Right atrium auricular region (tissue), 2 donors: ENCODE data around the gene ERC2. TPM values are rescaled to one million over a fixed set of nuclear protein-coding genes. Genes with fewer than 3 reads are reported as not detected.

Experiments used
- DNase-seq: peaks from one replicate; pipeline ENCODE4 v3.0.0-alpha.2; 2019; ENCODE audit warnings: low spot score
- H3K27ac ChIP-seq, 2 donors: fragments of 200-600 bp; sonication (generic); 1 replicate in 1 of 2; 2 replicates in 1 of 2; pipeline ENCODE4 v1.5.1; 2016 to 2019
- H3K27me3 ChIP-seq, 2 donors: fragments of 200-600 bp; sonication (generic); one replicate each; pipeline versions ENCODE4 v1.5.1 to v1.6.0; 2017 to 2019
- H3K36me3 ChIP-seq: fragments of 200-600 bp; sonication (generic); one replicate; pipeline ENCODE4 v1.5.1; 2016
- H3K4me1 ChIP-seq, 2 donors: fragments of 200-600 bp; sonication (generic); one replicate each; pipeline versions ENCODE4 v1.5.1 to v1.6.0; 2017 to 2019
- H3K4me3 ChIP-seq, 2 donors: fragments of 200-600 bp; sonication (generic); 1 replicate in 1 of 2; 2 replicates in 1 of 2; pipeline ENCODE4 v1.5.1; 2017 to 2019; ENCODE audit warnings: mild to moderate bottlenecking in 1 of 2, moderate library complexity in 1 of 2
- H3K9me3 ChIP-seq, 2 donors: fragments of 200-600 bp; sonication (generic); one replicate each; pipeline ENCODE4 v1.5.1; 2019
- CTCF ChIP-seq, 2 donors: fragments of 200-600 bp; sonication (generic); IDR thresholded peaks; one replicate each; pipeline ENCODE4 v1.5.1; 2019; ENCODE audit warnings: antibody characterized with exemption in 2 of 2
- total RNA-seq, 2 donors: library from RNA; depleted of rRNA; stranded (reverse); fragments of >200 nt; gene quantifications; one replicate each; pipeline ENCODE4 v1.1.0, GENCODE V29; 2016

The ERC2 gene
- total RNA-seq, 2 donors from 2014 or later = 2.9 to 4.0 TPM

GRCh38 chr3:55792742-55793141 is 675.5 kb downstream of the ERC2 start:
- Histone ChIP-seq H3K36me3 (no peaks in the 10 kb centered on the region), H3K4me3 (no peak overlapping the region), H3K27ac (no peak overlapping the region), H3K27me3 (no peaks in the 10 kb centered on the region), H3K4me1 (no peaks in the 10 kb centered on the region), H3K9me3 (no peaks in the 10 kb centered on the region)
- no peak for TF ChIP-seq CTCF (IDR thresholded peaks at IDR 0.05)
- no peak for DNase-seq

GRCh38 chr3:55792009-55792408 is 676.3 kb downstream of the ERC2 start:
- Histone ChIP-seq H3K27me3 (no peaks in the 10 kb centered on the region), H3K9me3 (no peaks in the 10 kb centered on the region), H3K36me3 (no peaks in the 10 kb centered on the region), H3K27ac (no peak overlapping the region), H3K4me1 (no peaks in the 10 kb centered on the region), H3K4me3 (no peak overlapping the region)
- no peak for TF ChIP-seq CTCF (IDR thresholded peaks at IDR 0.05)
- DNase-seq = no peak

GRCh38 chr3:55790596-55791350 is 677.5 kb downstream of the ERC2 start:
- no peaks in the 10 kb centered on the region for H3K4me1 ChIP-seq
- DNase-seq = no peak
- no peak for TF ChIP-seq CTCF (IDR thresholded peaks at IDR 0.05)

GRCh38 chr3:55789516-55789915 is 678.8 kb downstream of the ERC2 start:
- no peaks in the 10 kb centered on the region for H3K4me1 ChIP-seq
- no peak for TF ChIP-seq CTCF (IDR thresholded peaks at IDR 0.05)
- no peaks in the 10 kb centered on the region for H3K36me3 ChIP-seq
- no peaks in the 10 kb centered on the region for H3K9me3 ChIP-seq
- no peak overlapping the region for H3K4me3 ChIP-seq
- H3K27ac ChIP-seq = no peak overlapping the region
- no peaks in the 10 kb centered on the region for H3K27me3 ChIP-seq
- no peak for DNase-seq

More at GRCh38 chr3:55790596-55791350, 677.5 kb downstream of the ERC2 start:
- Histone ChIP-seq H3K27ac (no peak overlapping the region), H3K36me3 (no peaks in the 10 kb centered on the region), H3K9me3 (no peaks in the 10 kb centered on the region), H3K4me3 (no peak overlapping the region), H3K27me3 (no peaks in the 10 kb centered on the region)

GRCh38 chr3:55782807-55783206 is 685.5 kb downstream of the ERC2 start:
- no peak for TF ChIP-seq CTCF (IDR thresholded peaks at IDR 0.05)
- no peaks in the 10 kb centered on the region for H3K36me3 ChIP-seq
- no peaks in the 10 kb centered on the region for H3K9me3 ChIP-seq
- H3K27me3 ChIP-seq = no peaks in the 10 kb centered on the region
- no peaks in the 10 kb centered on the region for H3K4me1 ChIP-seq
- no peak overlapping the region for H3K4me3 ChIP-seq
- H3K27ac ChIP-seq = no peak overlapping the region
- DNase-seq = no peak

GRCh38 chr3:55782351-55782750 is 685.9 kb downstream of the ERC2 start:
- no peak overlapping the region for H3K27ac ChIP-seq
- no peak for DNase-seq

More at GRCh38 chr3:55782351-55782750, 685.9 kb downstream of the ERC2 start:
- Histone ChIP-seq H3K4me1 (no peaks in the 10 kb centered on the region), H3K27me3 (no peaks in the 10 kb centered on the region), H3K9me3 (no peaks in the 10 kb centered on the region), H3K4me3 (no peak overlapping the region), H3K36me3 (no peaks in the 10 kb centered on the region)
- no peak for TF ChIP-seq CTCF (IDR thresholded peaks at IDR 0.05)
